Measurements from ENCODE around the gene UBAC2. TPM values are rescaled to one million over a fixed set of nuclear protein-coding genes. Genes with fewer than 3 reads are reported as not detected.

The UBAC2 gene
- total and polyA plus RNA-seq, 2 donors (not counting 3 experiments of a cell fraction or from before 2014, with no cell fraction given) = 45.7 to 54.4 TPM

DNA sequence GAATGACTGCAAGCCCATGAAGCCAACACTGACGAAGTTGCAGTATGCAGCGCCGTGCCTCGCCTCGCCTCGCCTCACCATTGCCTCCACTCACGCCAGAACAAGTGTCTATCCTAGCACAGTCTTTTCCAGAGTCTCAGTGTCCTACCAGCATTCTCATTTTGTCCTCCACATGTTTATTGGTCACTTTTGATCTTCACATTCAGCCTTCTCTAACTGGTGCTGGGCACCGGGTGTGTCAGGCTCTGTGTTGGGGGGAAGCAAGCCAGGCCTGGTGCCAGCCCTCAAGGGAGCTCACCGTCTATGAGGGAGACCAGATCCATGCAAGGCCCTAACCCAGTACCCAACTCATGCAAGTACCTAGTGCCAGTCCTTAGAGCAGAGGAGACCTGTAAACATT lies 176.3 kb downstream of the UBAC2 start:
- Histone ChIP-seq H3K27ac (ENCODE audit: insufficient read depth, low read depth, low read length) (no peak overlapping the region), H3K4me1 (ENCODE audit: control insufficient read depth, extremely low read depth, insufficient read depth, low read length) (no peaks in the 10 kb centered on the region), H3K4me2 (ENCODE audit: insufficient read depth, low read length) (no peak overlapping the region), H3K27me3 (ENCODE audit: control insufficient read depth in 2 of 2, insufficient read depth in 2 of 2, low read length in 2 of 2) (no peaks in the 10 kb centered on the region), H3K36me3 (ENCODE audit: control insufficient read depth in 2 of 2, extremely low read depth in 1 of 2, insufficient read depth in 2 of 2, low read length in 2 of 2) (peaks cover 2 to 3% of the 10 kb centered on the region in 2 experiments), H2AFZ (ENCODE audit: low read depth, low read length) (no peak overlapping the region), H3K9me1 (replicated peaks; ENCODE audit: control insufficient read depth, extremely low read depth, insufficient read depth, low read length) (no peaks in the 10 kb centered on the region), H3K9ac (replicated peaks; ENCODE audit: extremely low read depth, insufficient read depth, low read length) (no peak overlapping the region), H3K4me3 (replicated peaks in 1 of 3; ENCODE audit: insufficient read depth in 1 of 3, low read depth in 1 of 3, low read length in 3 of 3) (no peak overlapping the region), H3K9me3 (replicated peaks; ENCODE audit: control insufficient read depth, insufficient read depth, low read length) (no peaks in the 10 kb centered on the region), H3K79me2 (ENCODE audit: control insufficient read depth, insufficient read depth, low read length) (no peaks in the 10 kb centered on the region), H4K20me1 (replicated peaks; ENCODE audit: control insufficient read depth, extremely low read depth, insufficient read depth, low read length) (no peaks in the 10 kb centered on the region)
- dilution Hi-C loops (cut with MboI; ENCODE audit: extremely low pct_ligation_motif_present, low sequenced_read_pairs) (no loop called here), intact Hi-C loops (cut with micrococcal nuclease) (no loop called here)
- POLR2A ChIA-PET = no interaction called here
- FAIRE-seq = no peak
- CTCF ChIA-PET = no interaction called here
- TF ChIP-seq POLR2A (IDR thresholded peaks at IDR 0.05; ENCODE audit: low read depth, low read length) (no peak), MYC (IDR thresholded peaks at IDR 0.05; ENCODE audit: low read depth, low read length) (no peak), FOS (IDR thresholded peaks at IDR 0.05; ENCODE audit: borderline replicate concordance, insufficient read depth, low read length) (no peak), JUN (IDR thresholded peaks at IDR 0.05; ENCODE audit: borderline replicate concordance, insufficient read depth, insufficient read length, low read depth) (no peak), GATA2 (IDR thresholded peaks at IDR 0.05; ENCODE audit: insufficient read depth, insufficient read length, low read depth, low read length) (no peak), EZH2 (IDR thresholded peaks at IDR 0.05; ENCODE audit: borderline replicate concordance, low read depth, low read length, severe bottlenecking) (no peak), POLR2AphosphoS5 (IDR thresholded peaks at IDR 0.05; ENCODE audit: insufficient read depth, low read depth, low read length) (no peak)
- TF ChIP-seq, protein P1, sequence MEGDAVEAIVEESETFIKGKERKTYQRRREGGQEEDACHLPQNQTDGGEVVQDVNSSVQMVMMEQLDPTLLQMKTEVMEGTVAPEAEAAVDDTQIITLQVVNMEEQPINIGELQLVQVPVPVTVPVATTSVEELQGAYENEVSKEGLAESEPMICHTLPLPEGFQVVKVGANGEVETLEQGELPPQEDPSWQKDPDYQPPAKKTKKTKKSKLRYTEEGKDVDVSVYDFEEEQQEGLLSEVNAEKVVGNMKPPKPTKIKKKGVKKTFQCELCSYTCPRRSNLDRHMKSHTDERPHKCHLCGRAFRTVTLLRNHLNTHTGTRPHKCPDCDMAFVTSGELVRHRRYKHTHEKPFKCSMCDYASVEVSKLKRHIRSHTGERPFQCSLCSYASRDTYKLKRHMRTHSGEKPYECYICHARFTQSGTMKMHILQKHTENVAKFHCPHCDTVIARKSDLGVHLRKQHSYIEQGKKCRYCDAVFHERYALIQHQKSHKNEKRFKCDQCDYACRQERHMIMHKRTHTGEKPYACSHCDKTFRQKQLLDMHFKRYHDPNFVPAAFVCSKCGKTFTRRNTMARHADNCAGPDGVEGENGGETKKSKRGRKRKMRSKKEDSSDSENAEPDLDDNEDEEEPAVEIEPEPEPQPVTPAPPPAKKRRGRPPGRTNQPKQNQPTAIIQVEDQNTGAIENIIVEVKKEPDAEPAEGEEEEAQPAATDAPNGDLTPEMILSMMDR (IDR thresholded peaks at IDR 0.05; ENCODE audit: extremely low read depth in 1 of 2, insufficient read depth in 1 of 2, low read depth in 1 of 2, low read length in 2 of 2) = no peak
- TF ChIP-seq, protein P2, sequence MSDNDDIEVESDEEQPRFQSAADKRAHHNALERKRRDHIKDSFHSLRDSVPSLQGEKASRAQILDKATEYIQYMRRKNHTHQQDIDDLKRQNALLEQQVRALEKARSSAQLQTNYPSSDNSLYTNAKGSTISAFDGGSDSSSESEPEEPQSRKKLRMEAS (IDR thresholded peaks at IDR 0.05; ENCODE audit: insufficient read depth, insufficient read length) = no peak
- no peak for DNase-seq (ENCODE audit: low read depth, low spot score)
- no TSS peak for BruUV-seq (replicated peaks)
